OCI-LY1 (cell line): Measurements from ENCODE around the gene CROCC.

Experiments used
- CTCF ChIP-seq: fragments of 200-600 bp; sonication (generic), shearing (Covaris generic); IDR thresholded peaks from 2 replicates; pipeline ENCODE4 v1.5.1; 2017; ENCODE audit warnings: mild to moderate bottlenecking, antibody characterized with exemption, low read length, moderate library complexity, mixed read lengths
- EZH2 ChIP-seq: fragments of 200-600 bp; sonication (generic), shearing (Covaris generic); IDR thresholded peaks from 2 replicates; pipeline ENCODE4 v1.8.0; 2017; ENCODE audit warnings: borderline replicate concordance, mixed run types, mild to moderate bottlenecking, antibody characterized with exemption, low read length, moderate library complexity, mixed read lengths

- TF ChIP-seq CTCF: no peak
- TF ChIP-seq EZH2: no peak
These were observed 47.4 kb downstream of the CROCC start for GRCh38 chr1:16969057-16969611.
